Heart right ventricle (tissue), 16 donors: Measurements from ENCODE around the gene NPHP4. TPM values are rescaled to one million over a fixed set of nuclear protein-coding genes. Genes with fewer than 3 reads are reported as not detected.
A peak's percentile ranks its signal among the peaks of the same experiment; 100 is the strongest.

Experiments
- ATAC-seq, 8 donors: fragments of 200-7000 bp; cut with Tn5 transposase; one replicate each; pipeline ENCODE4 v1.9.1; 2020; ENCODE audit warnings: mild to moderate bottlenecking in 8 of 8, moderate library complexity in 8 of 8, moderate number of reproducible peaks in 1 of 8
- DNase-seq, 2 donors: peaks; one replicate each; pipeline ENCODE4 v3.0.0-alpha.2; 2020
- H3K27ac ChIP-seq, 10 donors: fragments of 200-600 bp; sonication (generic) in 2 of 10; one replicate each; pipeline versions ENCODE4 v1.5.0 to v1.8.0; 2020 to 2022; ENCODE audit warnings: mild to moderate bottlenecking in 3 of 10
- H3K27me3 ChIP-seq, 7 donors: fragments of 200-600 bp; one replicate each; pipeline ENCODE4 v1.8.0; 2021 to 2022; ENCODE audit warnings: mild to moderate bottlenecking in 2 of 7
- H3K36me3 ChIP-seq, 9 donors: fragments of 200-600 bp; sonication (generic) in 1 of 9; one replicate each; pipeline versions ENCODE4 v1.5.0 to v1.8.0; 2020 to 2022; ENCODE audit warnings: mild to moderate bottlenecking in 2 of 9
- H3K4me1 ChIP-seq, 9 donors: fragments of 200-600 bp; sonication (generic) in 1 of 9; one replicate each; pipeline versions ENCODE4 v1.5.0 to v1.8.0; 2020 to 2022; ENCODE audit warnings: mild to moderate bottlenecking in 4 of 9
- H3K4me3 ChIP-seq, 10 donors: fragments of 200-600 bp; sonication (generic) in 2 of 10; one replicate each; pipeline versions ENCODE4 v1.5.0 to v1.8.0; 2020 to 2022; ENCODE audit warnings: mild to moderate bottlenecking in 7 of 10, moderate library complexity in 2 of 10
- H3K9me3 ChIP-seq, 11 donors: fragments of 200-600 bp in 10 of 11; sonication (generic) in 2 of 11; one replicate each; pipeline versions ENCODE4 v1.5.0 to v1.8.0; 2013 to 2022; ENCODE audit warnings: mild to moderate bottlenecking in 2 of 11, control low read depth in 1 of 11, moderate library complexity in 1 of 11
- CTCF ChIP-seq, 9 donors: fragments of 200-600 bp; sonication (generic) in 2 of 9; IDR thresholded peaks; one replicate each; pipeline versions ENCODE4 v1.5.0 to v1.8.0; 2021 to 2022; ENCODE audit warnings: antibody characterized with exemption in 9 of 9, mild to moderate bottlenecking in 5 of 9, moderate library complexity in 1 of 9
- WGBS, 2 donors: extraction: QIAGEN DNeasy Blood & Tissue Kit; methylation state at CpG; one replicate each; pipeline ENCODE4 v1.1.7; 2013; ENCODE audit warnings: inconsistent platforms in 1 of 2; 5-methylcytosine and 5-hydroxymethylcytosine counted together
- intact Hi-C, 10 donors: fragments of 100-400 bp; cut with DNase I; formaldehyde crosslinking; loops; one replicate each; pipeline versions ENCODE4 v1.11.1 to v1.14.2; 2022
- polyA plus RNA-seq, 2 donors: library from polyadenylated mRNA; stranded (reverse); fragments of 200-250 nt; gene quantifications; one replicate each; pipeline ENCODE4 v1.2.3, GENCODE V29; 2013
- total RNA-seq, 10 donors: library from RNA; stranded (reverse); fragmentation: NEBNext Ultra II Directional in 3 of 10; extraction: Animal tissue kit (Norgen Biotek cat#: 25700) in 3 of 10; gene quantifications; one replicate each; pipeline versions ENCODE4 v1.2.1 to v1.2.4, GENCODE V29; 2021 to 2023
- donor health status: Arrhythmogenic right ventricular cardiomyopathy.
- donor health status: ischemic (EF 13 %, LVEDD 7.1; RV severe dilation, severe dysfunction).
- donor health status: healthy with polysubstance abuse.
- donor health status: DM: no; HTN: yes; CAD: no.
- donor health status: DM: no; HTN: no; CAD: no.
- donor health status: ischemic (EF 25% LVEDD 6.9; RV normal size, moderate dysfunction).
- donor health status: ischemic (EF 25% LVEDD 5.7; RV mildly dilated, moderate dysfunction).
- donor health status: healthy.
- donor health status: DM: yes; HTN: yes; CAD: no.
- donor health status: Ischemic cardiomyopathy.
- donor health status: ischemic (EF 35%, LVEDD 5.7; RV mildly dilated, moderate dysfunction).
- donor health status: nonischemic (EF 11% LVEDD 7.7; RV severe dilation, severe dysfunction).
- donor health status: DM: yes; HTN: yes; CAD: no.
- donor health status: PGD.
- donor health status: ischemic (EF 29% LVEDD 5.4; RV normal size, mild dysfunction).
- donor health status: nonischemic (EF 23%, LVEDD 6.1; RV moderate dilation, normal function).

The NPHP4 gene
- total and polyA plus RNA-seq, 12 donors: 2.4 to 5.7 (median 3.3) TPM

- Histone ChIP-seq H3K4me3 (no peak overlapping the region), H3K27me3 (no peaks in the 10 kb centered on the region), H3K9me3 (no peaks in the 10 kb centered on the region), H3K36me3 (peaks cover 0 to 23% (median 0%) of the 10 kb centered on the region in 9 donors), H3K4me1 (peaks cover 0 to 18% (median 0%) of the 10 kb centered on the region in 9 donors), H3K27ac (no peak overlapping the region)
- TF ChIP-seq CTCF (IDR thresholded peaks at IDR 0.05): no peak
- intact Hi-C loops: no loop called here
- no peak for DNase-seq
- no peak for ATAC-seq
- 65 to 73% methylated on average over 12 of the region's 12 CpGs for WGBS, 2 donors
These were observed 43.5 kb upstream of the NPHP4 start for GRCh38 chr1:6035719-6036118.

GRCh38 chr1:6035303-6035702 is 43.1 kb upstream of the NPHP4 start:
- Histone ChIP-seq H3K27me3 (no peaks in the 10 kb centered on the region), H3K4me1 (peaks cover 0 to 18% (median 0%) of the 10 kb centered on the region in 9 donors), H3K9me3 (no peaks in the 10 kb centered on the region), H3K36me3 (peaks cover 0 to 19% (median 0%) of the 10 kb centered on the region in 9 donors), H3K4me3 (no peak overlapping the region), H3K27ac (no peak overlapping the region)
- TF ChIP-seq CTCF (IDR thresholded peaks at IDR 0.05): no peak
- intact Hi-C loops: no loop called here
- 72 to 73% methylated on average over 15 of the region's 15 CpGs for WGBS, 2 donors
- ATAC-seq: no peak
- no peak for DNase-seq

GRCh38 chr1:6034750-6035096 is 42.5 kb upstream of the NPHP4 start:
- Histone ChIP-seq H3K36me3 (peaks cover 0 to 15% (median 0%) of the 10 kb centered on the region in 9 donors), H3K27me3 (no peaks in the 10 kb centered on the region), H3K27ac (no peak overlapping the region), H3K4me1 (peaks cover 0 to 24% (median 0%) of the 10 kb centered on the region in 9 donors), H3K4me3 (no peak overlapping the region), H3K9me3 (no peaks in the 10 kb centered on the region)
- DNase-seq: no peak
- no peak for TF ChIP-seq CTCF (IDR thresholded peaks at IDR 0.05)
- no peak for ATAC-seq
- 53 to 60% methylated on average over 10 of the region's 10 CpGs for WGBS, 2 donors
- intact Hi-C loops: no loop called here

GRCh38 chr1:6033986-6034749 is 41.9 kb upstream of the NPHP4 start:
- WGBS, 2 donors: 24 to 26% methylated on average over 21 of the region's 21 CpGs
- DNase-seq (peak; percentile 37 to 47), ATAC-seq (peak in 7 of 8 donors; percentile 57 to 87 (median 72))
- intact Hi-C loops: no loop called here
- TF ChIP-seq CTCF (IDR thresholded peaks at IDR 0.05): peak; percentile 40 to 78 (median 68)
- Histone ChIP-seq H3K4me1 (peaks cover 0 to 29% (median 0%) of the 10 kb centered on the region in 9 donors), H3K27me3 (no peaks in the 10 kb centered on the region), H3K4me3 (no peak overlapping the region), H3K9me3 (no peaks in the 10 kb centered on the region), H3K27ac (no peak overlapping the region), H3K36me3 (peaks cover 0 to 20% (median 0%) of the 10 kb centered on the region in 9 donors)
